Activated naive CD8-positive, alpha-beta T cell treated with anti-CD3 and anti-CD28 coated beads for 36 hours (primary cell): ENCODE measurements around the gene PPIA. TPM values are rescaled to one million over a fixed set of nuclear protein-coding genes. Genes with fewer than 3 reads are reported as not detected.

ENCODE experiments used
- DNase-seq: peaks from one replicate; pipeline ENCODE4 v3.0.0; 2021
- H3K27ac Mint-ChIP-seq: one replicate; pipeline ENCODE4 v1.8.0; 2022; ENCODE audit warnings: mild to moderate bottlenecking, moderate library complexity, mixed read lengths
- H3K27me3 Mint-ChIP-seq: one replicate; pipeline ENCODE4 v1.8.0; 2022; ENCODE audit warnings: mild to moderate bottlenecking, mixed read lengths
- H3K36me3 Mint-ChIP-seq: one replicate; pipeline ENCODE4 v1.8.0; 2021; ENCODE audit warnings: mild to moderate bottlenecking, mixed read lengths
- H3K4me1 Mint-ChIP-seq: one replicate; pipeline ENCODE4 v1.8.0; 2021; ENCODE audit warnings: mixed read lengths
- H3K4me3 Mint-ChIP-seq: one replicate; pipeline ENCODE4 v1.8.0; 2022; ENCODE audit warnings: mild to moderate bottlenecking, moderate library complexity, mixed read lengths
- H3K9me3 Mint-ChIP-seq: one replicate; pipeline ENCODE4 v1.8.0; 2022; ENCODE audit warnings: mixed read lengths
- total RNA-seq, 2 experiments: library from RNA; stranded (reverse); gene quantifications; one replicate each; pipeline ENCODE4 v1.2.3, GENCODE V29; 2021

PPIA gene
- total RNA-seq, 2 experiments from 2014 or later, result 3,010 to 3,071 TPM

- Mint-ChIP-seq H3K4me1 (peaks cover 40% of the 10 kb centered on the region), H3K36me3 (peaks cover 19% of the 10 kb centered on the region), H3K27ac (peak overlapping the region; percentile 100), H3K9me3 (no peaks in the 10 kb centered on the region), H3K27me3 (no peaks in the 10 kb centered on the region), H3K4me3 (peak overlapping the region; percentile 97)
- no peak for DNase-seq
Observed at GRCh38 chr7:44849885-44850544, 53.5 kb downstream of the PPIA start.

DNA sequence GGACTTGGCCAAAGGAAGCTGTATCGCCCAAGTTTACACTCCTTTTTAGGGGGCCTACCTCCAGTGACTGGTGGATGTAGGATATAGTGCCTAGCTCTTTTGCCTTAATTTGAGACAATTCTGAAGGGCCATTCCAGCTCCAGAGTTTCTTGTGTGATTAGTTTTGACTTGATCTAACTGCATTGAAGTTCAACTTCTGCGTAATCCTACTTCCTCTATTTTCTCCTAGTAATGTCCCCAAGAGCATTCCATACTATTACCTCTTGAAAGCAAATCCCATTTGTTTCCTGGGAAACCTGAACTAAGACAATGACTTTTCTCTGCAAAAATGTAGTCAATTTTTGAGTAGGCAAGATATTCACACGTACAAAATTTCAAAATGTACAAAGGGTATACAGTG, 56.1 kb downstream of the PPIA start:
- Mint-ChIP-seq H3K27me3 (no peaks in the 10 kb centered on the region), H3K36me3 (peaks cover 11% of the 10 kb centered on the region), H3K9me3 (no peaks in the 10 kb centered on the region), H3K27ac (no peak overlapping the region), H3K4me3 (no peak overlapping the region), H3K4me1 (peaks cover 32% of the 10 kb centered on the region)
- DNase-seq, result no peak

Other genes with a start within 250 kb of the PPIA start
- gene DDX56, start 222.8 kb upstream of the PPIA start, total RNA-seq, result 100 to 1,000 TPM; 142 to 154 TPM
- 10 to 100 TPM; 70.3 to 70.8 TPM for gene TMED4, start 214.4 kb upstream of the PPIA start, total RNA-seq
- gene OGDH, start 190.1 kb upstream of the PPIA start, total RNA-seq, result 10 to 100 TPM; 75.8 to 77.9 TPM
- gene ZMIZ2, start 47.8 kb upstream of the PPIA start, total RNA-seq, result 100 to 1,000 TPM; 116 to 122 TPM
- 100 to 1,000 TPM; 291 to 305 TPM for gene H2AZ2, start 51.4 kb downstream of the PPIA start, total RNA-seq
- 10 to 100 TPM; 30.1 to 31.5 TPM for gene PURB, start 88.8 kb downstream of the PPIA start, total RNA-seq
- gene MYO1G, start 182.3 kb downstream of the PPIA start, total RNA-seq, result 100 to 1,000 TPM; 302 to 306 TPM
- 10 to 100 TPM; 50.8 to 51.6 TPM for gene CCM2, start 203.5 kb downstream of the PPIA start, total RNA-seq